Heart left ventricle (tissue), 13 donors: ENCODE data around the gene AK3.

ENCODE experiments used
- POLR2A ChIP-seq, 2 donors: fragments of 450-650 bp; IDR thresholded peaks; one replicate each; pipeline ENCODE4 v1.6.1; 2017; ENCODE audit warnings: antibody characterized with exemption in 2 of 2, mild to moderate bottlenecking in 2 of 2, moderate library complexity in 2 of 2
- TF ChIP-seq, protein P1 (sequence below), 12 donors: fragments of 200-600 bp; sonication (generic) in 4 of 12; IDR thresholded peaks; one replicate each; pipeline versions ENCODE4 v1.5.0 to v1.8.0; 2018 to 2022; ENCODE audit warnings: antibody characterized with exemption in 12 of 12, mild to moderate bottlenecking in 5 of 12
- donor health status: ischemic (EF 13 %, LVEDD 7.1; RV severe dilation, severe dysfunction).
- donor health status: DM: no; HTN: yes; CAD: no.
- donor health status: DM: no; HTN: no; CAD: no.
- donor health status: ischemic (EF 25% LVEDD 6.9; RV normal size, moderate dysfunction).
- donor health status: ischemic (EF 25% LVEDD 5.7; RV mildly dilated, moderate dysfunction).
- donor health status: ischemic (EF 35%, LVEDD 5.7; RV mildly dilated, moderate dysfunction).
- donor health status: nonischemic (EF 11% LVEDD 7.7; RV severe dilation, severe dysfunction).
- donor health status: DM: yes; HTN: yes; CAD: no.
- donor health status: PGD.
- donor health status: ischemic (EF 29% LVEDD 5.4; RV normal size, mild dysfunction).
- donor health status: nonischemic (EF 23%, LVEDD 6.1; RV moderate dilation, normal function).

- TF ChIP-seq, protein P1, sequence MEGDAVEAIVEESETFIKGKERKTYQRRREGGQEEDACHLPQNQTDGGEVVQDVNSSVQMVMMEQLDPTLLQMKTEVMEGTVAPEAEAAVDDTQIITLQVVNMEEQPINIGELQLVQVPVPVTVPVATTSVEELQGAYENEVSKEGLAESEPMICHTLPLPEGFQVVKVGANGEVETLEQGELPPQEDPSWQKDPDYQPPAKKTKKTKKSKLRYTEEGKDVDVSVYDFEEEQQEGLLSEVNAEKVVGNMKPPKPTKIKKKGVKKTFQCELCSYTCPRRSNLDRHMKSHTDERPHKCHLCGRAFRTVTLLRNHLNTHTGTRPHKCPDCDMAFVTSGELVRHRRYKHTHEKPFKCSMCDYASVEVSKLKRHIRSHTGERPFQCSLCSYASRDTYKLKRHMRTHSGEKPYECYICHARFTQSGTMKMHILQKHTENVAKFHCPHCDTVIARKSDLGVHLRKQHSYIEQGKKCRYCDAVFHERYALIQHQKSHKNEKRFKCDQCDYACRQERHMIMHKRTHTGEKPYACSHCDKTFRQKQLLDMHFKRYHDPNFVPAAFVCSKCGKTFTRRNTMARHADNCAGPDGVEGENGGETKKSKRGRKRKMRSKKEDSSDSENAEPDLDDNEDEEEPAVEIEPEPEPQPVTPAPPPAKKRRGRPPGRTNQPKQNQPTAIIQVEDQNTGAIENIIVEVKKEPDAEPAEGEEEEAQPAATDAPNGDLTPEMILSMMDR (IDR thresholded peaks at IDR 0.05): no peak
- no peak for TF ChIP-seq POLR2A (IDR thresholded peaks at IDR 0.05)
Observed at GRCh38 chr9:4756420-4756819, 15.4 kb upstream of the AK3 start.
